T-helper 9 cell (primary cell): Measurements from ENCODE around the gene ELAC2.

ENCODE experiments used
- DNase-seq: peaks from one replicate; pipeline ENCODE4 v3.0.0-alpha.2; 2020

Gene ELAC2

GRCh38 chr17:13016881-13017654 lies 759 bp downstream of the ELAC2 start:
- DNase-seq, result no peak

- no peak for DNase-seq
Observed at GRCh38 chr17:13014801-13015200, 3.0 kb downstream of the ELAC2 start.

- DNase-seq, result no peak
Observed at GRCh38 chr17:13010959-13011358, 6.9 kb downstream of the ELAC2 start.

- DNase-seq, result no peak
Observed at GRCh38 chr17:13008461-13008860, 9.4 kb downstream of the ELAC2 start.

GRCh38 chr17:13005530-13005929 lies 12.3 kb downstream of the ELAC2 start:
- DNase-seq, result no peak

GRCh38 chr17:13004336-13004735 lies 13.5 kb downstream of the ELAC2 start:
- no peak for DNase-seq

- no peak for DNase-seq
Observed at GRCh38 chr17:13003927-13004326, 13.9 kb downstream of the ELAC2 start.

GRCh38 chr17:13003454-13003851 lies 14.4 kb downstream of the ELAC2 start:
- DNase-seq, result no peak

- DNase-seq, result peak; percentile 48
Observed at GRCh38 chr17:13002761-13003453, 14.9 kb downstream of the ELAC2 start.

- DNase-seq, result no peak
Observed at GRCh38 chr17:13001991-13002615, 15.7 kb downstream of the ELAC2 start.

- DNase-seq, result no peak
Observed at GRCh38 chr17:13000561-13000960, 17.3 kb downstream of the ELAC2 start.

GRCh38 chr17:12998874-12999273 lies 19.0 kb downstream of the ELAC2 start:
- no peak for DNase-seq

- DNase-seq, result no peak
Observed at GRCh38 chr17:12998461-12998860, 19.4 kb downstream of the ELAC2 start.

- no peak for DNase-seq
Observed at GRCh38 chr17:12996941-12997340, 20.9 kb downstream of the ELAC2 start.

GRCh38 chr17:12996357-12996756 lies 21.5 kb downstream of the ELAC2 start:
- DNase-seq, result no peak

GRCh38 chr17:12995896-12996295 lies 21.9 kb downstream of the ELAC2 start:
- no peak for DNase-seq

- DNase-seq, result no peak
Observed at GRCh38 chr17:12995106-12995895, 22.5 kb downstream of the ELAC2 start.

- no peak for DNase-seq
Observed at GRCh38 chr17:12994341-12995074, 23.3 kb downstream of the ELAC2 start.

- DNase-seq, result no peak
Observed at GRCh38 chr17:12993631-12994030, 24.2 kb downstream of the ELAC2 start.

- no peak for DNase-seq
Observed at GRCh38 chr17:12992676-12993075, 25.2 kb downstream of the ELAC2 start.

GRCh38 chr17:12990926-12991325 lies 26.9 kb downstream of the ELAC2 start:
- no peak for DNase-seq

GRCh38 chr17:12990041-12990808 lies 27.6 kb downstream of the ELAC2 start:
- no peak for DNase-seq
